ENCODE data around the gene NINJ2.

DNA sequence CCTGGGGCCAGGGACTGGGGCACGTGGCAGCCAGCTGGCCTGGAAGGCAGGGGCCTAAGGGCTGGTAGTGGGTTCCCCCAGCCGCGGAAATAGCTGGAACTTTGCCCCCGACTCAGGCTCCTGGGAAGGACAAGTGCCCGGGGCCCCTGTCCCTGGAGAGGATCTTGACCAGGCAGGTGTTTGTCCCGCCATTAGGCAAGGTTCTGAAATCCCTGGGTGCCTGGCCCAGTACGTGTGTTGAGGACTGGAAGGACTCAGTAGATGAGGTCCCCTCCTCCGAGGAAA, 109.3 kb downstream of the NINJ2 start:
- TF ChIP-seq RCOR1 (conservative IDR thresholded peaks at IDR 0.05; ENCODE audit: low read depth, low read length) (no peak), SIN3A (IDR thresholded peaks at IDR 0.05; ENCODE audit: low read depth, low read length) (no peak), POLR2AphosphoS5 (IDR thresholded peaks at IDR 0.05; ENCODE audit: low read length) (no peak), BHLHE40 (IDR thresholded peaks at IDR 0.05; ENCODE audit: borderline replicate concordance in 1 of 2, low read depth in 2 of 2, low read length in 1 of 2) (no peak), ZNF274 (IDR thresholded peaks at IDR 0.05; ENCODE audit: insufficient read depth, insufficient read length) (no peak), YY1 (IDR thresholded peaks at IDR 0.05; ENCODE audit: low read depth, low read length) (no peak), EP300 (IDR thresholded peaks at IDR 0.05; ENCODE audit: borderline replicate concordance in 1 of 2, control insufficient read depth in 1 of 2, low read depth in 2 of 2, low read length in 2 of 2) (no peak), CHD2 (IDR thresholded peaks at IDR 0.05; ENCODE audit: borderline replicate concordance, low read depth, low read length) (no peak)
- TF ChIP-seq, protein P1, sequence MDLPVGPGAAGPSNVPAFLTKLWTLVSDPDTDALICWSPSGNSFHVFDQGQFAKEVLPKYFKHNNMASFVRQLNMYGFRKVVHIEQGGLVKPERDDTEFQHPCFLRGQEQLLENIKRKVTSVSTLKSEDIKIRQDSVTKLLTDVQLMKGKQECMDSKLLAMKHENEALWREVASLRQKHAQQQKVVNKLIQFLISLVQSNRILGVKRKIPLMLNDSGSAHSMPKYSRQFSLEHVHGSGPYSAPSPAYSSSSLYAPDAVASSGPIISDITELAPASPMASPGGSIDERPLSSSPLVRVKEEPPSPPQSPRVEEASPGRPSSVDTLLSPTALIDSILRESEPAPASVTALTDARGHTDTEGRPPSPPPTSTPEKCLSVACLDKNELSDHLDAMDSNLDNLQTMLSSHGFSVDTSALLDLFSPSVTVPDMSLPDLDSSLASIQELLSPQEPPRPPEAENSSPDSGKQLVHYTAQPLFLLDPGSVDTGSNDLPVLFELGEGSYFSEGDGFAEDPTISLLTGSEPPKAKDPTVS (IDR thresholded peaks at IDR 0.05; ENCODE audit: low read depth, low read length), result no peak
- TF ChIP-seq, protein P2, sequence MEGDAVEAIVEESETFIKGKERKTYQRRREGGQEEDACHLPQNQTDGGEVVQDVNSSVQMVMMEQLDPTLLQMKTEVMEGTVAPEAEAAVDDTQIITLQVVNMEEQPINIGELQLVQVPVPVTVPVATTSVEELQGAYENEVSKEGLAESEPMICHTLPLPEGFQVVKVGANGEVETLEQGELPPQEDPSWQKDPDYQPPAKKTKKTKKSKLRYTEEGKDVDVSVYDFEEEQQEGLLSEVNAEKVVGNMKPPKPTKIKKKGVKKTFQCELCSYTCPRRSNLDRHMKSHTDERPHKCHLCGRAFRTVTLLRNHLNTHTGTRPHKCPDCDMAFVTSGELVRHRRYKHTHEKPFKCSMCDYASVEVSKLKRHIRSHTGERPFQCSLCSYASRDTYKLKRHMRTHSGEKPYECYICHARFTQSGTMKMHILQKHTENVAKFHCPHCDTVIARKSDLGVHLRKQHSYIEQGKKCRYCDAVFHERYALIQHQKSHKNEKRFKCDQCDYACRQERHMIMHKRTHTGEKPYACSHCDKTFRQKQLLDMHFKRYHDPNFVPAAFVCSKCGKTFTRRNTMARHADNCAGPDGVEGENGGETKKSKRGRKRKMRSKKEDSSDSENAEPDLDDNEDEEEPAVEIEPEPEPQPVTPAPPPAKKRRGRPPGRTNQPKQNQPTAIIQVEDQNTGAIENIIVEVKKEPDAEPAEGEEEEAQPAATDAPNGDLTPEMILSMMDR (IDR thresholded peaks at IDR 0.05 in 2 of 3, conservative IDR thresholded peaks at IDR 0.05 in 1 of 3; ENCODE audit: control insufficient read depth in 2 of 3, extremely low read depth in 1 of 3, insufficient read depth in 1 of 3, low read depth in 3 of 3, low read length in 3 of 3), result no peak
- TF ChIP-seq, protein P3, sequence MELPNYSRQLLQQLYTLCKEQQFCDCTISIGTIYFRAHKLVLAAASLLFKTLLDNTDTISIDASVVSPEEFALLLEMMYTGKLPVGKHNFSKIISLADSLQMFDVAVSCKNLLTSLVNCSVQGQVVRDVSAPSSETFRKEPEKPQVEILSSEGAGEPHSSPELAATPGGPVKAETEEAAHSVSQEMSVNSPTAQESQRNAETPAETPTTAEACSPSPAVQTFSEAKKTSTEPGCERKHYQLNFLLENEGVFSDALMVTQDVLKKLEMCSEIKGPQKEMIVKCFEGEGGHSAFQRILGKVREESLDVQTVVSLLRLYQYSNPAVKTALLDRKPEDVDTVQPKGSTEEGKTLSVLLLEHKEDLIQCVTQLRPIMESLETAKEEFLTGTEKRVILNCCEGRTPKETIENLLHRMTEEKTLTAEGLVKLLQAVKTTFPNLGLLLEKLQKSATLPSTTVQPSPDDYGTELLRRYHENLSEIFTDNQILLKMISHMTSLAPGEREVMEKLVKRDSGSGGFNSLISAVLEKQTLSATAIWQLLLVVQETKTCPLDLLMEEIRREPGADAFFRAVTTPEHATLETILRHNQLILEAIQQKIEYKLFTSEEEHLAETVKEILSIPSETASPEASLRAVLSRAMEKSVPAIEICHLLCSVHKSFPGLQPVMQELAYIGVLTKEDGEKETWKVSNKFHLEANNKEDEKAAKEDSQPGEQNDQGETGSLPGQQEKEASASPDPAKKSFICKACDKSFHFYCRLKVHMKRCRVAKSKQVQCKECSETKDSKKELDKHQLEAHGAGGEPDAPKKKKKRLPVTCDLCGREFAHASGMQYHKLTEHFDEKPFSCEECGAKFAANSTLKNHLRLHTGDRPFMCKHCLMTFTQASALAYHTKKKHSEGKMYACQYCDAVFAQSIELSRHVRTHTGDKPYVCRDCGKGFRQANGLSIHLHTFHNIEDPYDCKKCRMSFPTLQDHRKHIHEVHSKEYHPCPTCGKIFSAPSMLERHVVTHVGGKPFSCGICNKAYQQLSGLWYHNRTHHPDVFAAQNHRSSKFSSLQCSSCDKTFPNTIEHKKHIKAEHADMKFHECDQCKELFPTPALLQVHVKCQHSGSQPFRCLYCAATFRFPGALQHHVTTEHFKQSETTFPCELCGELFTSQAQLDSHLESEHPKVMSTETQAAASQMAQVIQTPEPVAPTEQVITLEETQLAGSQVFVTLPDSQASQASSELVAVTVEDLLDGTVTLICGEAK (IDR thresholded peaks at IDR 0.05; ENCODE audit: borderline replicate concordance), result no peak
- TF ChIP-seq, protein P4, sequence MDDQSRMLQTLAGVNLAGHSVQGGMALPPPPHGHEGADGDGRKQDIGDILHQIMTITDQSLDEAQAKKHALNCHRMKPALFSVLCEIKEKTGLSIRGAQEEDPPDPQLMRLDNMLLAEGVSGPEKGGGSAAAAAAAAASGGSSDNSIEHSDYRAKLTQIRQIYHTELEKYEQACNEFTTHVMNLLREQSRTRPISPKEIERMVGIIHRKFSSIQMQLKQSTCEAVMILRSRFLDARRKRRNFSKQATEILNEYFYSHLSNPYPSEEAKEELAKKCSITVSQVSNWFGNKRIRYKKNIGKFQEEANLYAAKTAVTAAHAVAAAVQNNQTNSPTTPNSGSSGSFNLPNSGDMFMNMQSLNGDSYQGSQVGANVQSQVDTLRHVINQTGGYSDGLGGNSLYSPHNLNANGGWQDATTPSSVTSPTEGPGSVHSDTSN (IDR thresholded peaks at IDR 0.05; ENCODE audit: insufficient replicate concordance, low read depth, low read length), result no peak
- TF ChIP-seq, protein P5, sequence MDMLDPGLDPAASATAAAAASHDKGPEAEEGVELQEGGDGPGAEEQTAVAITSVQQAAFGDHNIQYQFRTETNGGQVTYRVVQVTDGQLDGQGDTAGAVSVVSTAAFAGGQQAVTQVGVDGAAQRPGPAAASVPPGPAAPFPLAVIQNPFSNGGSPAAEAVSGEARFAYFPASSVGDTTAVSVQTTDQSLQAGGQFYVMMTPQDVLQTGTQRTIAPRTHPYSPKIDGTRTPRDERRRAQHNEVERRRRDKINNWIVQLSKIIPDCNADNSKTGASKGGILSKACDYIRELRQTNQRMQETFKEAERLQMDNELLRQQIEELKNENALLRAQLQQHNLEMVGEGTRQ (IDR thresholded peaks at IDR 0.05; ENCODE audit: borderline replicate concordance, low read depth, low read length), result no peak
- TF ChIP-seq, protein P6, sequence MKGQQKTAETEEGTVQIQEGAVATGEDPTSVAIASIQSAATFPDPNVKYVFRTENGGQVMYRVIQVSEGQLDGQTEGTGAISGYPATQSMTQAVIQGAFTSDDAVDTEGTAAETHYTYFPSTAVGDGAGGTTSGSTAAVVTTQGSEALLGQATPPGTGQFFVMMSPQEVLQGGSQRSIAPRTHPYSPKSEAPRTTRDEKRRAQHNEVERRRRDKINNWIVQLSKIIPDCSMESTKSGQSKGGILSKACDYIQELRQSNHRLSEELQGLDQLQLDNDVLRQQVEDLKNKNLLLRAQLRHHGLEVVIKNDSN (IDR thresholded peaks at IDR 0.05; ENCODE audit: borderline replicate concordance, extremely low read length, insufficient read depth, low read depth, low read length), result no peak

Measured in GM12878 (cell line).